Endothelial cell of umbilical vein (primary cell): ENCODE measurements around the gene DDX39A. TPM values are rescaled to one million over a fixed set of nuclear protein-coding genes. Genes with fewer than 3 reads are reported as not detected.

Experiments used
- BruUV-seq: library from RNA; stranded (reverse); fragments of 400-500 nt; replicated peaks from 2 replicates; lab custom pipeline; 2021; lab: Mats Ljungman, UMichigan
- CTCF ChIA-PET: fragments of 300-600, 350-600 bp; sonication (Branson Sonifier 250); formaldehyde crosslinking; loops from one replicate; lab custom pipeline; 2021; ENCODE audit warnings: antibody characterized with exemption, inconsistent platforms; lab: Charles Lee
- POLR2A ChIA-PET: fragments of 300-600, 350-600 bp; sonication (Branson Sonifier 250); formaldehyde crosslinking; loops from one replicate; lab custom pipeline; 2021; ENCODE audit warnings: antibody characterized with exemption, inconsistent platforms; lab: Charles Lee
- DNase-seq: peaks from one replicate; pipeline ENCODE4 v3.0.0-alpha.2; 2011; ENCODE audit warnings: low read depth, low spot score
- FAIRE-seq: peaks from 2 replicates; lab custom pipeline; 2011; peaks lifted over from hg19 to GRCh38; lab: Jason Lieb, UNC
- H2AFZ ChIP-seq: 2 replicates; pipeline ENCODE4 v1.6.0; 2012; ENCODE audit warnings: low read depth, low read length, control low read depth, inconsistent platforms
- H3K27ac ChIP-seq: 2 replicates; pipeline ENCODE4 v1.5.1; 2011; ENCODE audit warnings: low read depth, mild to moderate bottlenecking, control low read depth, low read length, moderate library complexity; ENCODE audit not compliant: insufficient read depth
- H3K27me3 ChIP-seq, 2 experiments: 2 replicates each; pipeline versions ENCODE4 v1.6.0 to v1.6.1; 2011; ENCODE audit warnings: low read length in 2 of 2, mixed read lengths in 1 of 2; ENCODE audit not compliant: control insufficient read depth in 2 of 2, insufficient read depth in 2 of 2
- H3K36me3 ChIP-seq, 2 experiments: 2 replicates in 1 of 2; 3 replicates in 1 of 2; pipeline ENCODE4 v1.5.1; 2011; ENCODE audit warnings: low read length in 2 of 2, mild to moderate bottlenecking in 1 of 2, moderate library complexity in 1 of 2; ENCODE audit not compliant: control insufficient read depth in 2 of 2, insufficient read depth in 2 of 2; ENCODE audit errors: extremely low read depth in 1 of 2
- H3K4me1 ChIP-seq: 3 replicates; pipeline ENCODE4 v1.5.1; 2011; ENCODE audit warnings: mild to moderate bottlenecking, low read length; ENCODE audit not compliant: control insufficient read depth, insufficient read depth; ENCODE audit errors: extremely low read depth
- H3K4me2 ChIP-seq: 2 replicates; pipeline ENCODE4 v1.6.1; 2011; ENCODE audit warnings: low read length, control low read depth, mixed read lengths; ENCODE audit not compliant: insufficient read depth
- H3K4me3 ChIP-seq, 3 experiments: fragments of 200-600 bp in 1 of 3; sonication (generic), shearing (Covaris generic) in 1 of 3; replicated peaks in 1 of 3; 2 replicates each; pipeline ENCODE4 v1.5.1; 2011 to 2016; ENCODE audit warnings: control low read depth in 3 of 3, low read length in 3 of 3, mild to moderate bottlenecking in 2 of 3, inconsistent platforms in 1 of 3, low read depth in 1 of 3, moderate library complexity in 1 of 3; ENCODE audit not compliant: insufficient read depth in 1 of 3
- H3K79me2 ChIP-seq: 2 replicates; pipeline ENCODE4 v1.6.0; 2012; ENCODE audit warnings: low read length, inconsistent platforms; ENCODE audit not compliant: control insufficient read depth, insufficient read depth
- H3K9ac ChIP-seq: replicated peaks from 2 replicates; pipeline ENCODE3; 2011; ENCODE audit warnings: low read length, control low read depth; ENCODE audit not compliant: insufficient read depth; ENCODE audit errors: extremely low read depth
- H3K9me1 ChIP-seq: replicated peaks from 3 replicates; pipeline ENCODE4 v1.6.0; 2011; ENCODE audit warnings: mild to moderate bottlenecking, low read length; ENCODE audit not compliant: control insufficient read depth, insufficient read depth; ENCODE audit errors: extremely low read depth
- H3K9me3 ChIP-seq: replicated peaks from 2 replicates; pipeline ENCODE4 v1.5.1; 2012; ENCODE audit warnings: low read length, inconsistent platforms; ENCODE audit not compliant: control insufficient read depth, insufficient read depth
- H4K20me1 ChIP-seq: replicated peaks from 2 replicates; pipeline ENCODE3; 2011; ENCODE audit warnings: mild to moderate bottlenecking, low read length; ENCODE audit not compliant: control insufficient read depth, insufficient read depth; ENCODE audit errors: extremely low read depth
- EZH2 ChIP-seq: IDR thresholded peaks from 2 replicates; pipeline ENCODE4 v1.6.1; 2012; ENCODE audit warnings: borderline replicate concordance, low read depth, mild to moderate bottlenecking, moderate library complexity, low read length, inconsistent platforms; ENCODE audit not compliant: severe bottlenecking
- GATA2 ChIP-seq: IDR thresholded peaks from 2 replicates; pipeline ENCODE4 v1.7.0; 2011; ENCODE audit warnings: low read depth, mild to moderate bottlenecking, moderate library complexity, mixed read lengths, low read length; ENCODE audit not compliant: insufficient read length, insufficient read depth
- JUN ChIP-seq: IDR thresholded peaks from 2 replicates; pipeline ENCODE4 v1.6.1; 2011; ENCODE audit warnings: borderline replicate concordance, low read depth; ENCODE audit not compliant: insufficient read length, insufficient read depth
- POLR2A ChIP-seq: IDR thresholded peaks from 2 replicates; pipeline ENCODE4 v1.6.1; 2012; ENCODE audit warnings: low read depth, mild to moderate bottlenecking, control low read depth, low read length
- POLR2AphosphoS5 ChIP-seq: IDR thresholded peaks from 2 replicates; pipeline ENCODE4 v1.6.1; 2012; ENCODE audit warnings: low read depth, mild to moderate bottlenecking, control low read depth, low read length, moderate library complexity; ENCODE audit not compliant: insufficient read depth
- dilution Hi-C: fragments of 300-500 bp; cut with MboI; formaldehyde crosslinking; loops from one replicate; pipeline ENCODE4 v1.15.0; 2019; ENCODE audit warnings: low sequenced_read_pairs; ENCODE audit not compliant: extremely low pct_ligation_motif_present
- intact Hi-C: fragments of 100-400 bp; cut with micrococcal nuclease; formaldehyde crosslinking; loops from one replicate; pipeline ENCODE4 v1.10.0; 2022
- polyA plus RNA-seq, 4 experiments: library from polyadenylated mRNA; depleted of rRNA in 3 of 4; stranded (reverse) in 3 of 4; unstranded in 1 of 4; fragments of >200 nt; gene quantifications; 2 replicates each; pipeline versions ENCODE4 v1.2.1 to v1.2.3, GENCODE V29; 2011 to 2012; ENCODE audit warnings: missing spikeins in 1 of 4
- total RNA-seq: library from RNA; stranded (reverse); gene quantifications from 2 replicates; pipeline ENCODE4 v1.2.3, GENCODE V29; 2021
- TF ChIP-seq, protein P1 (sequence below), 2 donors: IDR thresholded peaks; 1 replicate in 1 of 2; 2 replicates in 1 of 2; pipeline ENCODE4 v1.5.1; 2011; ENCODE audit warnings: low read length in 2 of 2, mild to moderate bottlenecking in 2 of 2, moderate library complexity in 2 of 2, control low read depth in 1 of 2, inconsistent platforms in 1 of 2, low read depth in 1 of 2; ENCODE audit not compliant: insufficient read depth in 1 of 2; ENCODE audit errors: extremely low read depth in 1 of 2

DDX39A gene
- total and polyA plus RNA-seq, 2 donors (not counting 3 experiments of a cell fraction or from before 2014, with no cell fraction given): 157 to 158 TPM

GRCh38 chr19:14450168-14450874 is 31.2 kb upstream of the DDX39A start:
- FAIRE-seq: peak; percentile 57

More at GRCh38 chr19:14450168-14450874, 31.2 kb upstream of the DDX39A start:
- Histone ChIP-seq H3K36me3 (peaks cover 16 to 50% of the 10 kb centered on the region in 2 experiments), H3K4me1 (no peaks in the 10 kb centered on the region), H3K9me3 (no peaks in the 10 kb centered on the region), H3K4me2 (no peak overlapping the region), H3K4me3 (no peak overlapping the region), H3K27ac (no peak overlapping the region), H3K79me2 (no peaks in the 10 kb centered on the region), H3K27me3 (no peaks in the 10 kb centered on the region), H4K20me1 (no peaks in the 10 kb centered on the region), H3K9ac (no peak overlapping the region), H3K9me1 (no peaks in the 10 kb centered on the region), H2AFZ (no peak overlapping the region)
- ChIA-PET CTCF (interaction anchor here (1.0 to 1.3 kb wide), 2 partner anchors 18 to 22 kb away, joined by 3 to 6 read pairs; no protein-coding TSS in a partner anchor), POLR2A (no interaction called here)
- DNase-seq: peak; percentile 65
- dilution Hi-C loops (no loop called here), intact Hi-C loops (loop anchor here (1.0 kb wide), 1 partner anchor 10 kb away; no protein-coding TSS in a partner anchor)
- BruUV-seq: no TSS peak
- TF ChIP-seq, protein P1, sequence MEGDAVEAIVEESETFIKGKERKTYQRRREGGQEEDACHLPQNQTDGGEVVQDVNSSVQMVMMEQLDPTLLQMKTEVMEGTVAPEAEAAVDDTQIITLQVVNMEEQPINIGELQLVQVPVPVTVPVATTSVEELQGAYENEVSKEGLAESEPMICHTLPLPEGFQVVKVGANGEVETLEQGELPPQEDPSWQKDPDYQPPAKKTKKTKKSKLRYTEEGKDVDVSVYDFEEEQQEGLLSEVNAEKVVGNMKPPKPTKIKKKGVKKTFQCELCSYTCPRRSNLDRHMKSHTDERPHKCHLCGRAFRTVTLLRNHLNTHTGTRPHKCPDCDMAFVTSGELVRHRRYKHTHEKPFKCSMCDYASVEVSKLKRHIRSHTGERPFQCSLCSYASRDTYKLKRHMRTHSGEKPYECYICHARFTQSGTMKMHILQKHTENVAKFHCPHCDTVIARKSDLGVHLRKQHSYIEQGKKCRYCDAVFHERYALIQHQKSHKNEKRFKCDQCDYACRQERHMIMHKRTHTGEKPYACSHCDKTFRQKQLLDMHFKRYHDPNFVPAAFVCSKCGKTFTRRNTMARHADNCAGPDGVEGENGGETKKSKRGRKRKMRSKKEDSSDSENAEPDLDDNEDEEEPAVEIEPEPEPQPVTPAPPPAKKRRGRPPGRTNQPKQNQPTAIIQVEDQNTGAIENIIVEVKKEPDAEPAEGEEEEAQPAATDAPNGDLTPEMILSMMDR (IDR thresholded peaks at IDR 0.05; ENCODE audit: extremely low read depth in 1 of 2, insufficient read depth in 1 of 2, low read depth in 1 of 2, low read length in 2 of 2): no peak
- TF ChIP-seq EZH2 (no peak), POLR2A (no peak), JUN (no peak), POLR2AphosphoS5 (no peak), GATA2 (no peak)
